Measurements from ENCODE around the gene SIT1. TPM values are rescaled to one million over a fixed set of nuclear protein-coding genes. Genes with fewer than 3 reads are reported as not detected.

The SIT1 gene
- total RNA-seq, 1 experiment from 2014 or later: not detected

Small RNA genes lying within 50 kb of the gene (microRNA-seq; reads per million reads assigned to microRNA genes)
- gene MIR4667 (ENCODE audit: unreplicated experiment): 5.4 reads per million, percentile 15 among the genes with 10 or more reads in this experiment

Other genes with a start within 250 kb of the SIT1 start
- 49.9 TPM for gene RUSC2, start 160.8 kb downstream of the SIT1 start, total RNA-seq (2021; ENCODE audit: unreplicated experiment)
- 55.0 TPM for gene TESK1, start 45.7 kb downstream of the SIT1 start, total RNA-seq (2021; ENCODE audit: unreplicated experiment)
- gene CD72, start 32.5 kb downstream of the SIT1 start, total RNA-seq (2021; ENCODE audit: unreplicated experiment): 0.72 TPM
- gene RMRP, start 7.1 kb upstream of the SIT1 start, total RNA-seq (2021; ENCODE audit: unreplicated experiment): 29,896 TPM
- 39.9 TPM for gene CCDC107, start 7.4 kb upstream of the SIT1 start, total RNA-seq (2021; ENCODE audit: unreplicated experiment)
- 34.0 TPM for gene ARHGEF39, start 14.3 kb upstream of the SIT1 start, total RNA-seq (2021; ENCODE audit: unreplicated experiment)
- gene CA9, start 23.0 kb upstream of the SIT1 start, total RNA-seq (2021; ENCODE audit: unreplicated experiment): 0.31 TPM
- gene TPM2, start 39.0 kb upstream of the SIT1 start, total RNA-seq (2021; ENCODE audit: unreplicated experiment): 544 TPM
- 347 TPM for gene TLN1, start 81.3 kb upstream of the SIT1 start, total RNA-seq (2021; ENCODE audit: unreplicated experiment)
- 67.0 TPM for gene CREB3, start 81.7 kb upstream of the SIT1 start, total RNA-seq (2021; ENCODE audit: unreplicated experiment)
- gene GBA2, start 98.3 kb upstream of the SIT1 start, total RNA-seq (2021; ENCODE audit: unreplicated experiment): 109 TPM
- 43.3 TPM for gene RGP1, start 98.4 kb upstream of the SIT1 start, total RNA-seq (2021; ENCODE audit: unreplicated experiment)
- 1.4 TPM for gene MSMP, start 103.3 kb upstream of the SIT1 start, total RNA-seq (2021; ENCODE audit: unreplicated experiment)
- gene NPR2, start 140.7 kb upstream of the SIT1 start, total RNA-seq (2021; ENCODE audit: unreplicated experiment): 12.2 TPM
- 0.90 TPM for gene SPAG8, start 161.3 kb upstream of the SIT1 start, total RNA-seq (2021; ENCODE audit: unreplicated experiment)
- gene HINT2, start 164.1 kb upstream of the SIT1 start, total RNA-seq (2021; ENCODE audit: unreplicated experiment): 75.6 TPM
- gene FAM221B, start 177.8 kb upstream of the SIT1 start, total RNA-seq (2021; ENCODE audit: unreplicated experiment): not detected
- 7.9 TPM for gene TMEM8B, start 178.3 kb upstream of the SIT1 start, total RNA-seq (2021; ENCODE audit: unreplicated experiment)
- not detected for gene OR13J1, start 219.5 kb upstream of the SIT1 start, total RNA-seq (2021; ENCODE audit: unreplicated experiment)

All from Panc1 (cell line).